Measurements from ENCODE around the gene DHRS12.

Gene DHRS12

DNA sequence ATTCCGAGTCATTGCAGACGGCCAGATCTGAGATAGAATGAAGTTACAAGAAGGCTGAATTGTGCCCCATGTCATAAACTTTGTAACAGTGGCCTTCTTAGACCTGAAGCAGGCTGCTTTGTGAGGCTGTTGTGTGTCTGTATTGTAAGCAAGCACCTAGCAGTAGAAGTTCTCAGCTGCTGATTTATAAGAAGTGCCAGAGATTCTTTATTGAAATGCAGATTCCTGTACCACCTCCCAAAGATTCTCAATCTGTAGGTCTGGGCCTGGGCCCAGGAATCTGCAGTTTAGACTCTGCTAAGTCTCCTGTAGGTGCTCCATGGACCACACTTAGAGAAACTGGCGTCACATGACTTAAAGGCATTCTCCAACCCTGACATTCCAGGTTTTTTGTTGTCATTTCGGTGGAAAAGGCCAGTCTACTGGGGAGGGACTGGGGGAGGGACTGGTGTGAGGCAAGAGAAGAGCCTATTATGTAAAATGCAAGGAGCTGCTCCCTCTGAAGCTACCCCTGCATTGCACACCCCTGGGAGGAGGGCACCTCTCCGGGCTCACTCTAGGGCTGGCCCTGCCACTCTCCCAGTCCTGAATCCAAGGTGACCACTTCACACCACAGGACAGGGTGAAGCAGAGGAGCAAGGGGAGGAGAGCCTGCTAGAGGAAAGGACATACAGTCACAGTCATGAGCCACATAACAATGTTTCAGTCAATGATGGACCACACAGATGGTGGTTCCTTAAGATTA lies 41.8 kb upstream of the DHRS12 start:
- no peak overlapping the region for H3K4me3 ChIP-seq (ENCODE audit: low read depth in 1 of 2, low read length in 1 of 2)
- H3K4me1 ChIP-seq (ENCODE audit: control insufficient read depth in 1 of 2, insufficient read depth in 1 of 2, low read depth in 1 of 2, low read length in 1 of 2), result peaks cover 48 to 52% of the 10 kb centered on the region in 2 experiments
- H3K27me3 ChIP-seq, result no peaks in the 10 kb centered on the region
- no peaks in the 10 kb centered on the region for H3K36me3 ChIP-seq
- peak overlapping the region; percentile 15 for H3K27ac ChIP-seq
- no peaks in the 10 kb centered on the region for H3K9me3 ChIP-seq
- TF ChIP-seq, protein P1, sequence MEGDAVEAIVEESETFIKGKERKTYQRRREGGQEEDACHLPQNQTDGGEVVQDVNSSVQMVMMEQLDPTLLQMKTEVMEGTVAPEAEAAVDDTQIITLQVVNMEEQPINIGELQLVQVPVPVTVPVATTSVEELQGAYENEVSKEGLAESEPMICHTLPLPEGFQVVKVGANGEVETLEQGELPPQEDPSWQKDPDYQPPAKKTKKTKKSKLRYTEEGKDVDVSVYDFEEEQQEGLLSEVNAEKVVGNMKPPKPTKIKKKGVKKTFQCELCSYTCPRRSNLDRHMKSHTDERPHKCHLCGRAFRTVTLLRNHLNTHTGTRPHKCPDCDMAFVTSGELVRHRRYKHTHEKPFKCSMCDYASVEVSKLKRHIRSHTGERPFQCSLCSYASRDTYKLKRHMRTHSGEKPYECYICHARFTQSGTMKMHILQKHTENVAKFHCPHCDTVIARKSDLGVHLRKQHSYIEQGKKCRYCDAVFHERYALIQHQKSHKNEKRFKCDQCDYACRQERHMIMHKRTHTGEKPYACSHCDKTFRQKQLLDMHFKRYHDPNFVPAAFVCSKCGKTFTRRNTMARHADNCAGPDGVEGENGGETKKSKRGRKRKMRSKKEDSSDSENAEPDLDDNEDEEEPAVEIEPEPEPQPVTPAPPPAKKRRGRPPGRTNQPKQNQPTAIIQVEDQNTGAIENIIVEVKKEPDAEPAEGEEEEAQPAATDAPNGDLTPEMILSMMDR (IDR thresholded peaks at IDR 0.05), result no peak

DNA sequence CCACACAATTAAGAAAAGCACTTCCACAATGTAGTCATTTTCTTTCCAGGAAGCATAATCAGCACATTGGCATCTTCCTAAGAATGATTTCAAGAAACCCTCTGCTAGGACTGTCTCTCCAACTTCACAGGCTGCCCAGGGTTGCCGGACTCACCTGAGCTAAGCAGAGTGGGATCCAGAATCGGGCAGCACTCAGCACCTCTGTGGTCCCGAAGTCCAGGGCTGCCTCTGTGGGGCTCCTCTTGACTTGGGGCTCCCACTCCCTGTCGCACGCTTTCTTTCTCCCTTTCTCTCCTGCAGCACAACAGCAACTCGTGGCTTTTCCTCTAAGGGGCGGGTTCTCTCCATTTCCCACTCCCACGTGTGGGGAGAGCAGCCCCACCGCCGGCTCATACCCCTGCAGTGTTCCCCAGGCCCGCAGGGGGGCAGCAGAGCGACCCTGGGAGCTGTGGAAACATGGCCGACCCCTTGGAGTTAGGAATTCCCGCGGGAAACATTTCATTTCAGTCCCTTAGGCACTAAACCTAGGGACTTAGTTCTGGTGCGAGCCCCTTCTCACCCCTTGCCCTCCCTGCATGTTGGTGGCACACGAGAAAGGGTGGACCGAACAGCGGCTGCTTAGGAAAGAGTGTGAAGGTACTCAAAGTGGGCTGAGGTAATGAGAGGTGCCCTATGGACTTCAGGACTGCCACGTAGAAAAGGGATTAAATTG lies 41.1 kb upstream of the DHRS12 start, which contains the start of gene TMEM272:
Gene TMEM272, minus strand, starts transcription at position 316 of the 712 bp plus-strand sequence. CDS start 6,647 bp downstream, outside the sequence.
- Histone ChIP-seq H3K4me3 (ENCODE audit: low read depth in 1 of 2, low read length in 1 of 2) (peak within 1 kb of the TSS; percentile 44 to 48), H3K9me3 (no peaks in the 10 kb centered on the region), H3K27ac (peak within 1 kb of the TSS; percentile 26), H3K4me1 (ENCODE audit: control insufficient read depth in 1 of 2, insufficient read depth in 1 of 2, low read depth in 1 of 2, low read length in 1 of 2) (peaks cover 52 to 55% of the 10 kb centered on the region in 2 experiments), H3K36me3 (peaks cover 3% of the 10 kb centered on the region), H3K27me3 (no peaks in the 10 kb centered on the region)
- TF ChIP-seq, protein P1 (IDR thresholded peaks at IDR 0.05), result peak; percentile 84

DNA sequence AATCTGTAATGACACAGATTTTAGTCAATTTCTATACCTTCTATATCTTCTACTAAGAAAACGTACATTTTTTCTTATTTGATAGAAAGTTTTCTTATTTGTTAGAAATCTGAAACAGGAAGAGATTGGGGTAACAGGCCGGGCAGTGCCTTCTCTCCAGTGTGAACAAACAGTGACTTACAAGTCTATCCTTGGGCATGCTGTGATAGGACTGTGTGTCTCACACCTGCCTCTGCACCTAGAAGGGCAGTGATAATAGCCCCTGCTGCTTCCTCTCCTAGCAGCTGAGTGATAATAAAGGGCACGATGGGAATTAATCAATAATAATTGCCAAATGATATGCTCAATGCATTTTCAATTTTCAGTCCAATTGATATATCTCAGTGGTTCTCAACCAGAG lies 39.6 kb upstream of the DHRS12 start:
- TF ChIP-seq, protein P1 (IDR thresholded peaks at IDR 0.05), result no peak
- Histone ChIP-seq H3K27ac (peak overlapping the region; percentile 17), H3K9me3 (no peaks in the 10 kb centered on the region), H3K4me1 (ENCODE audit: control insufficient read depth in 1 of 2, insufficient read depth in 1 of 2, low read depth in 1 of 2, low read length in 1 of 2) (peaks cover 54 to 59% of the 10 kb centered on the region in 2 experiments), H3K27me3 (no peaks in the 10 kb centered on the region), H3K4me3 (ENCODE audit: low read depth in 1 of 2, low read length in 1 of 2) (peak overlapping the region; percentile 44 to 48), H3K36me3 (peaks cover 3% of the 10 kb centered on the region)

DNA sequence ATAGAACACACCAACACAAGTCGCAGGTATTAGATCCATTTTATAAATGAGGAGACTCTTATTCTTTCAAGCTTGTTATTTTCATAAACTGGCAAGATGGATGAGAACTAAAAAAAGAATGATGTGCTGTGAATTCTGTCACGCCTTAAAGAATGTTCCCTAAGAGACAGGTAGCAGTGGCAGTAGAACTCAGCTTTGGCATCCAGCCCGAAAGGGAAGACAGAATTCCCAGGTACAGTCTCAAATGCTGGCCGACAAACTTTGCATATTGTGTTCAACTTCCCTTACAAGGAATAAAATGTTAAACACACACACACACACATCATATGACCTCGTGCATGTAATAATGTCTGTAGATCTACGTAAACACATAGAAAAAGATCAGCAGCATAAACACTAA lies 37.8 kb upstream of the DHRS12 start:
- peaks cover 72 to 77% of the 10 kb centered on the region in 2 experiments for H3K4me1 ChIP-seq (ENCODE audit: control insufficient read depth in 1 of 2, insufficient read depth in 1 of 2, low read depth in 1 of 2, low read length in 1 of 2)
- TF ChIP-seq, protein P1 (IDR thresholded peaks at IDR 0.05), result no peak
- H3K4me3 ChIP-seq (ENCODE audit: low read depth in 1 of 2, low read length in 1 of 2), result peak overlapping the region in 1 of 2 experiments; percentile 12
- H3K36me3 ChIP-seq, result peaks cover 3% of the 10 kb centered on the region
- no peaks in the 10 kb centered on the region for H3K9me3 ChIP-seq
- H3K27ac ChIP-seq, result no peak overlapping the region
- no peaks in the 10 kb centered on the region for H3K27me3 ChIP-seq

DNA sequence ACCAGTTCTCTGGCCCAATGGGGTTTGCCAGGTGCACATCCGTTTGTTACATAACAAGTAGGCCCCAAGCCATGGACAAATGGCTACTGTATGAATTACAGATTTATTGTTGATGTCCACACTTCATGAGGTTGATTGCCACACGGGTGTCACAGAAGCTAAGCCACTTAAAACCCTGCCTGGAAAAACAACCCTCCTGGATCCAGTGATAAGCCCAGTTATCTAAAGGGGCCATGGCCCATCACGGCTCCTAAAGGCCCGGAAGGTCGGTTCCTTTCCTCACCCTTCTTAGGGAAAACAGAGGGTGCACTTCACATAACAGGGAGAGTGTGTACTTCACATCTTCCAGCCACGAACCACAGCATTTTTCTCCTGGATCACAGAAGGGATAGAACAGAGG lies 37.0 kb upstream of the DHRS12 start:
- H3K4me1 ChIP-seq (ENCODE audit: control insufficient read depth in 1 of 2, insufficient read depth in 1 of 2, low read depth in 1 of 2, low read length in 1 of 2), result peaks cover 79 to 82% of the 10 kb centered on the region in 2 experiments
- peak overlapping the region in 1 of 2 experiments; percentile 12 for H3K4me3 ChIP-seq (ENCODE audit: low read depth in 1 of 2, low read length in 1 of 2)
- H3K27ac ChIP-seq, result peak overlapping the region; percentile 97
- H3K27me3 ChIP-seq, result no peaks in the 10 kb centered on the region
- H3K9me3 ChIP-seq, result no peaks in the 10 kb centered on the region
- TF ChIP-seq, protein P1 (IDR thresholded peaks at IDR 0.05), result no peak
- peaks cover 3% of the 10 kb centered on the region for H3K36me3 ChIP-seq

Data from neutrophil (primary cell).